ENCODE measurements around the gene SMPD2.
A peak's percentile ranks its signal among the peaks of the same experiment; 100 is the strongest.

DNA sequence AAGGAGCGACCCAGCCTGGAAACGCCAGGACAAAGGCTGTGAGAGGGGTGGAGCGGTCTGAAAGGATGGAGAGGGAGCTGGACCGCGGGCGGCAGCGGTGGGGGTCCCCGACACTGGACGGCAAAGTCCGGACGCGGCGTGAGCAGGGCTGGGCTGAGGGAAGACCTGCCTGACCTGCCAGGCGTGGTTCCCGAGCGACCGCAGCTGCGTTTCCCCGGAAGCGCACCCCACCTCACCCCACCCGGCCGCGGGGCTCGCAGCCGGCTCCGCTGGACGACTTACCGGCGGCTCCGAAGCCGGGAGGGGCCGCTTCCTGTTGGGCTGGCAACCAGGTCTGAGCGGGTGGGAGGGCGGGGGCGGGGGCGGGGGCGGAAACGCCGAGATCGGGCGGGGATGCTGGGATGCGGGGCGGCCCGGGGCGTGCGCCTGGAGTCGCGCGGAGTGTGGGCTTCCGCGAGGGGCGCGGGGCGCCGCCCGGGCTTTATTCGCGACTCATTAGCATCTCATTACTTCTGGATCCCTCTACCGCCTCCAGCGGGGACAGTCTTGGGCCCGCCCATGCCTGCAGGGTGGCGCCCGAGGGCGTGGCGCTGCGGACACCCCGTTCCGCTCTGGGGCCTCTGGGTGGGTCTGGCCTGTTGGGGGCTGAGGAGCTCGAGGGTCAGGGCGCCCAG lies 15.1 kb downstream of the SMPD2 start, which contains the start of gene MICAL1:
- no peak for TF ChIP-seq MYC (IDR thresholded peaks at IDR 0.05; ENCODE audit: low read depth, low read length)
- TF ChIP-seq, protein P1, sequence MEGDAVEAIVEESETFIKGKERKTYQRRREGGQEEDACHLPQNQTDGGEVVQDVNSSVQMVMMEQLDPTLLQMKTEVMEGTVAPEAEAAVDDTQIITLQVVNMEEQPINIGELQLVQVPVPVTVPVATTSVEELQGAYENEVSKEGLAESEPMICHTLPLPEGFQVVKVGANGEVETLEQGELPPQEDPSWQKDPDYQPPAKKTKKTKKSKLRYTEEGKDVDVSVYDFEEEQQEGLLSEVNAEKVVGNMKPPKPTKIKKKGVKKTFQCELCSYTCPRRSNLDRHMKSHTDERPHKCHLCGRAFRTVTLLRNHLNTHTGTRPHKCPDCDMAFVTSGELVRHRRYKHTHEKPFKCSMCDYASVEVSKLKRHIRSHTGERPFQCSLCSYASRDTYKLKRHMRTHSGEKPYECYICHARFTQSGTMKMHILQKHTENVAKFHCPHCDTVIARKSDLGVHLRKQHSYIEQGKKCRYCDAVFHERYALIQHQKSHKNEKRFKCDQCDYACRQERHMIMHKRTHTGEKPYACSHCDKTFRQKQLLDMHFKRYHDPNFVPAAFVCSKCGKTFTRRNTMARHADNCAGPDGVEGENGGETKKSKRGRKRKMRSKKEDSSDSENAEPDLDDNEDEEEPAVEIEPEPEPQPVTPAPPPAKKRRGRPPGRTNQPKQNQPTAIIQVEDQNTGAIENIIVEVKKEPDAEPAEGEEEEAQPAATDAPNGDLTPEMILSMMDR (IDR thresholded peaks at IDR 0.05; ENCODE audit: low read depth, low read length) = peak; percentile 30
- no peak for TF ChIP-seq POLR2A (IDR thresholded peaks at IDR 0.05; ENCODE audit: extremely low read depth, insufficient read length)

Data from NB4 (cell line).